H1 (cell line): ENCODE results near the gene EMID1. TPM values are rescaled to one million over a fixed set of nuclear protein-coding genes. Genes with fewer than 3 reads are reported as not detected.

ENCODE experiments used
- CTCF ChIA-PET: fragments of 300-600 bp; sonication (Branson Sonifier 250); formaldehyde crosslinking; loops from one replicate; lab custom pipeline; 2021; ENCODE audit not compliant: partially characterized antibody; lab: Charles Lee
- POLR2A ChIA-PET: fragments of 300-600 bp; sonication (Branson Sonifier 250); formaldehyde crosslinking; loops from one replicate; lab custom pipeline; 2021; ENCODE audit warnings: inconsistent platforms; ENCODE audit not compliant: partially characterized antibody; lab: Charles Lee
- DNase-seq, 2 experiments: peaks; one replicate each; pipeline versions ENCODE4 v3.0.0 to v3.0.0-alpha.2; 2010 to 2022; ENCODE audit warnings: low spot score in 2 of 2, low read depth in 1 of 2, mixed read lengths in 1 of 2
- FAIRE-seq: peaks from 2 replicates; lab custom pipeline; 2011; peaks lifted over from hg19 to GRCh38; lab: Jason Lieb, UNC
- H2AFZ ChIP-seq: 2 replicates; pipeline ENCODE4 v1.8.1; 2012; ENCODE audit warnings: low read length, inconsistent platforms
- H2AK5ac ChIP-seq: 2 replicates; pipeline ENCODE4 v1.6.1; 2013; ENCODE audit warnings: low read depth, low read length
- H2BK120ac ChIP-seq: replicated peaks from 2 replicates; pipeline ENCODE3; 2013; ENCODE audit warnings: low read depth, low read length, inconsistent platforms
- H2BK12ac ChIP-seq: 2 replicates; pipeline ENCODE4 v1.6.1; 2013; ENCODE audit warnings: low read depth, low read length
- H2BK15ac ChIP-seq: 2 replicates; pipeline ENCODE4 v1.6.1; 2013; ENCODE audit warnings: low read length
- H2BK20ac ChIP-seq: 2 replicates; pipeline ENCODE4 v1.6.1; 2013; ENCODE audit warnings: low read length
- H2BK5ac ChIP-seq: 2 replicates; pipeline ENCODE4 v1.6.1; 2013; ENCODE audit warnings: low read depth, low read length
- H3K14ac ChIP-seq: 2 replicates; pipeline ENCODE4 v1.6.1; 2013; ENCODE audit warnings: inconsistent platforms; ENCODE audit not compliant: insufficient read length
- H3K18ac ChIP-seq: 2 replicates; pipeline ENCODE4 v1.6.1; 2013; ENCODE audit warnings: low read length; ENCODE audit errors: extremely low read depth
- H3K23ac ChIP-seq: 2 replicates; pipeline ENCODE4 v1.6.1; 2013; ENCODE audit warnings: inconsistent platforms; ENCODE audit not compliant: insufficient read length
- H3K23me2 ChIP-seq: 2 replicates; pipeline ENCODE4 v1.6.1; 2013; ENCODE audit warnings: low read depth, low read length
- H3K27ac ChIP-seq: 2 replicates; pipeline ENCODE4 v1.6.1; 2011; ENCODE audit warnings: low read depth, low read length, inconsistent platforms
- H3K27me3 ChIP-seq, 4 experiments: replicated peaks in 1 of 4; 1 replicate in 1 of 4; 2 replicates in 3 of 4; pipeline versions ENCODE4 v1.6.1 to v1.8.1; 2011 to 2013; ENCODE audit warnings: low read length in 3 of 4, mild to moderate bottlenecking in 3 of 4, inconsistent platforms in 2 of 4, mixed read lengths in 2 of 4, moderate library complexity in 1 of 4; ENCODE audit not compliant: control insufficient read depth in 3 of 4, insufficient read depth in 3 of 4; ENCODE audit errors: extremely low read depth in 1 of 4
- H3K36me3 ChIP-seq, 4 experiments: 2 replicates each; pipeline versions ENCODE4 v1.6.1 to v1.8.1; 2011 to 2013; ENCODE audit warnings: mild to moderate bottlenecking in 4 of 4, low read length in 3 of 4, moderate library complexity in 2 of 4, control low read depth in 1 of 4, inconsistent platforms in 1 of 4; ENCODE audit not compliant: insufficient read depth in 4 of 4, control insufficient read depth in 2 of 4
- H3K4ac ChIP-seq: replicated peaks from 2 replicates; pipeline ENCODE3; 2013; ENCODE audit warnings: low read length, low read depth, mixed read lengths, inconsistent platforms; ENCODE audit not compliant: insufficient read length
- H3K4me1 ChIP-seq, 4 experiments: replicated peaks in 1 of 4; 1 replicate in 1 of 4; 2 replicates in 3 of 4; pipeline versions ENCODE4 v1.6.1 to v1.8.1; 2011 to 2013; ENCODE audit warnings: low read length in 3 of 4, inconsistent platforms in 2 of 4, mixed read lengths in 1 of 4; ENCODE audit not compliant: insufficient read depth in 4 of 4, control insufficient read depth in 3 of 4
- H3K4me2 ChIP-seq, 2 experiments: 2 replicates each; pipeline versions ENCODE4 v1.6.1 to v1.8.1; 2011 to 2013; ENCODE audit warnings: low read depth in 2 of 2, low read length in 2 of 2, control low read depth in 1 of 2, inconsistent platforms in 1 of 2, mild to moderate bottlenecking in 1 of 2; ENCODE audit not compliant: insufficient read depth in 1 of 2
- H3K4me3 ChIP-seq, 4 experiments: fragments of 200-600, 300-600 bp in 1 of 4; sonication (generic), shearing (Covaris generic), sonication (Bioruptor Twin) in 1 of 4; 2 replicates each; pipeline versions ENCODE4 v1.5.1 to v1.8.1; 2011 to 2016; ENCODE audit warnings: low read length in 4 of 4, low read depth in 3 of 4, control low read depth in 2 of 4, inconsistent platforms in 2 of 4, mild to moderate bottlenecking in 2 of 4, mixed read lengths in 1 of 4, moderate library complexity in 1 of 4; ENCODE audit not compliant: insufficient read depth in 2 of 4; ENCODE audit errors: extremely low read depth in 1 of 4
- H3K56ac ChIP-seq: replicated peaks from 2 replicates; pipeline ENCODE3; 2013; ENCODE audit warnings: low read depth, mild to moderate bottlenecking, mixed read lengths, low read length, inconsistent platforms; ENCODE audit not compliant: insufficient read length
- H3K79me1 ChIP-seq: 2 replicates; pipeline ENCODE4 v1.6.1; 2013; ENCODE audit warnings: low read depth, low read length, control low read depth
- H3K79me2 ChIP-seq, 2 experiments: 2 replicates each; pipeline versions ENCODE4 v1.6.1 to v1.8.1; 2012 to 2013; ENCODE audit warnings: low read length in 2 of 2, mild to moderate bottlenecking in 2 of 2, inconsistent platforms in 1 of 2; ENCODE audit not compliant: insufficient read depth in 2 of 2, control insufficient read depth in 1 of 2
- H3K9ac ChIP-seq, 4 experiments: replicated peaks in 1 of 4; 1 replicate in 1 of 4; 2 replicates in 3 of 4; pipeline versions ENCODE4 v1.6.1 to v1.8.1; 2011 to 2013; ENCODE audit warnings: low read depth in 3 of 4, low read length in 3 of 4, control low read depth in 2 of 4, mild to moderate bottlenecking in 2 of 4, moderate library complexity in 2 of 4, inconsistent platforms in 1 of 4; ENCODE audit errors: extremely low read depth in 1 of 4
- H3K9me3 ChIP-seq, 2 experiments: 2 replicates each; pipeline versions ENCODE4 v1.6.1 to v1.8.1; 2012 to 2013; ENCODE audit warnings: mild to moderate bottlenecking in 2 of 2, moderate library complexity in 2 of 2, control low read depth in 1 of 2, inconsistent platforms in 1 of 2, low read depth in 1 of 2, low read length in 1 of 2, mixed read lengths in 1 of 2; ENCODE audit not compliant: insufficient read depth in 2 of 2
- H4K20me1 ChIP-seq, 2 experiments: replicated peaks in 1 of 2; 2 replicates each; pipeline versions ENCODE3 to v1.8.1; 2011 to 2013; ENCODE audit warnings: inconsistent platforms in 2 of 2, low read length in 2 of 2, mild to moderate bottlenecking in 1 of 2; ENCODE audit not compliant: insufficient read depth in 2 of 2, control insufficient read depth in 1 of 2
- H4K5ac ChIP-seq: 2 replicates; pipeline ENCODE4 v1.6.1; 2013; ENCODE audit warnings: low read length, low read depth, mixed read lengths, inconsistent platforms; ENCODE audit not compliant: insufficient read length
- H4K8ac ChIP-seq: 2 replicates; pipeline ENCODE4 v1.8.0; 2013; ENCODE audit warnings: mild to moderate bottlenecking, moderate library complexity, low read length, inconsistent platforms; ENCODE audit not compliant: insufficient read depth; ENCODE audit errors: extremely low read depth
- H4K91ac ChIP-seq: replicated peaks from 2 replicates; pipeline ENCODE3; 2013; ENCODE audit warnings: low read length, mixed read lengths, inconsistent platforms; ENCODE audit not compliant: insufficient read length
- CBX8 ChIP-seq: fragments of 300-800, 300-1000 bp; sonication (generic); IDR thresholded peaks from 2 replicates; pipeline ENCODE4 v1.7.1; 2016; ENCODE audit warnings: low read depth, low read length, borderline replicate concordance
- CHD1 ChIP-seq: IDR thresholded peaks from 2 replicates; pipeline ENCODE4 v1.6.1; 2012; ENCODE audit warnings: low read depth, low read length, improper control_type of control experiment
- CREB1 ChIP-seq: IDR thresholded peaks from 2 replicates; pipeline ENCODE4 v1.6.1; 2012; ENCODE audit warnings: inconsistent platforms
- EGR1 ChIP-seq: IDR thresholded peaks from 2 replicates; pipeline ENCODE4 v1.6.1; 2011; ENCODE audit warnings: low read depth, low read length, borderline replicate concordance
- HDAC6 ChIP-seq: IDR thresholded peaks from one replicate; pipeline ENCODE4 v1.7.1; 2012; ENCODE audit warnings: low read depth, mild to moderate bottlenecking, inconsistent platforms, low read length, moderate library complexity
- MAFK ChIP-seq: IDR thresholded peaks from 2 replicates; pipeline ENCODE4 v1.6.1; 2012; ENCODE audit warnings: low read depth, mild to moderate bottlenecking, improper control_type of control experiment, low read length
- POLR2A ChIP-seq, 2 experiments: IDR thresholded peaks; 1 replicate in 1 of 2; 2 replicates in 1 of 2; pipeline ENCODE4 v1.6.1; 2011; ENCODE audit warnings: low read depth in 2 of 2, low read length in 2 of 2, mild to moderate bottlenecking in 2 of 2; ENCODE audit errors: control extremely low read depth in 1 of 2
- RBBP5 ChIP-seq: IDR thresholded peaks from 2 replicates; pipeline ENCODE4 v1.7.1; 2012; ENCODE audit warnings: low read depth, mild to moderate bottlenecking, inconsistent platforms, low read length, moderate library complexity, borderline replicate concordance
- SAP30 ChIP-seq: fragments of 300-600 bp; sonication (generic); IDR thresholded peaks from 2 replicates; pipeline ENCODE4 v1.7.1; 2012; ENCODE audit warnings: low read length, moderate library complexity, mild to moderate bottlenecking, inconsistent platforms; ENCODE audit not compliant: insufficient read depth, insufficient replicate concordance
- SIN3A ChIP-seq, 2 experiments: IDR thresholded peaks in 1 of 2; conservative IDR thresholded peaks in 1 of 2; 2 replicates each; pipeline ENCODE4 v1.6.1; 2011 to 2012; ENCODE audit warnings: low read length in 2 of 2, improper control_type of control experiment in 1 of 2, low read depth in 1 of 2, mild to moderate bottlenecking in 1 of 2
- TBP ChIP-seq: IDR thresholded peaks from 2 replicates; pipeline ENCODE4 v1.6.1; 2011; ENCODE audit warnings: low read depth, low read length, improper control_type of control experiment
- TEAD4 ChIP-seq: IDR thresholded peaks from 2 replicates; pipeline ENCODE4 v1.6.1; 2012; ENCODE audit warnings: low read depth, low read length, inconsistent platforms, mixed read lengths
- WGBS, 2 experiments: shearing (Covaris generic) in 1 of 2; methylation state at CpG; one replicate each; pipeline versions ENCODE4 v1.1.6 to v1.1.7; 2013 to 2015; ENCODE audit warnings: low lambda C conversion rate in 2 of 2, mixed read lengths in 2 of 2, inconsistent platforms in 1 of 2, low coverage in 1 of 2, missing lambda C conversion rate in 1 of 2; ENCODE audit not compliant: insufficient replicate concordance in 2 of 2, insufficient coverage in 1 of 2, insufficient read length in 1 of 2; ENCODE audit errors: extremely low coverage in 1 of 2, missing lambda C conversion rate in 1 of 2; 5-methylcytosine and 5-hydroxymethylcytosine counted together
- polyA plus RNA-seq, 7 experiments: library from polyadenylated mRNA; depleted of rRNA in 3 of 7; stranded (reverse) in 5 of 7; unstranded in 2 of 7; fragments of >200 nt in 5 of 7; fragments of 200-250 nt in 2 of 7; gene quantifications; 1 replicate in 5 of 7; 2 replicates in 1 of 7; 4 replicates in 1 of 7; pipeline versions ENCODE4 v1.2.1 to v1.2.3, GENCODE V29; 2011 to 2013; ENCODE audit warnings: missing spikeins in 2 of 7, mixed read lengths in 2 of 7
- total RNA-seq: library from RNA; stranded (reverse); fragmentation: NEBNext Ultra II Directional; extraction: Animal tissue kit (Norgen Biotek cat#: 25700); gene quantifications from 2 replicates; pipeline ENCODE4 v1.2.1, GENCODE V29; 2021

The EMID1 gene
- total and polyA plus RNA-seq, 2 of the 8 experiments (the other 6 are each of a cell fraction or from before 2014, with no cell fraction given) = 3.9 to 7.4 TPM

DNA sequence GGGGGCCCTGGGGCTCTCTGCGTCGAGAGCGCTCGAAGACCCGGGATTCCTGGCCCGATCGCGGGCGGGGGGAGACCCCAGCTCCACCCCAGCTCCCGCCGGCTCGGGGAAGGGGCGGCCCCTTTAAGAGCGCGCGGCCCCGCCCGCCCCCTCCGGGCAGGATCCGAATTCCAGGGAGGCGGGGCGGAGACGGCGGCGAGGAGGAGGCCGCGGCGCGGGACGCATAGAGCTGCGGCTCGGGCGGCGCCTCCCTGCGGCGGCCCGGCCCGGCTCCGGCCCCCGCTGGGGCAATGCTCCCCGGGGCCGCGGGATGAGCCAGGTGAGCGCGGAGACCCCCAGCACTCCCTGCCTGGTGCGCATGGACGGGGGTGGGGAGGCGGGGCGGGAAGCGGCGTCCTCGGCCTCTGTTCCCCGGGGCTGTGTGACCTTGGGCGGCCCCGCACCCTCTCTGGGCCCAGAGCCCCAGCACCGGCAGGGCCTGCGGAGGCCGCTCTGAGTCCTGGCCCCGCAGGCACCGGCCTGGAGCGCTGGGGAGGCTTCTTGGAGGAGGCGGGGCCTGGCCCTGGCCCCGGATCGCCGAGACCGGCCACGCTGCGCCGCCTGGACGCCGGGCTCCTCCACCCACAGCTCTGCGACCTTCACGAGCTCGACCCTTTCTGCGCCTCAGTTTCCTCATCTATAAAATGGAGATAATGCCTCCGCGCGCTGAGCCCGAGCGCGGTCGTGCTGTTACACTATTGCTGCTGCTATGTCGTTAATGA, 101.3 kb downstream of the EMID1 start:
- H4K8ac ChIP-seq = peak overlapping the region; percentile 95
- WGBS, 2 experiments = 21% methylated on average over 42 of the region's 83 CpGs; no CpG with 5 or more reads in 1 of the 2 experiments
- H4K5ac ChIP-seq = peak overlapping the region; percentile 76
- H3K4me2 ChIP-seq = peak overlapping the region; percentile 72 to 74
- H3K9ac ChIP-seq = no peak overlapping the region; a peak in 1 of 7 replicates
- H2AFZ ChIP-seq = no peak overlapping the region
- H3K4ac ChIP-seq = peak overlapping the region; percentile 94
- peak overlapping the region; percentile 96; the same call in 1 of the 2 replicates for H2BK12ac ChIP-seq
- H3K23me2 ChIP-seq = peaks cover 6% of the 10 kb centered on the region; the same call in 1 of the 2 replicates
- H2BK15ac ChIP-seq = peak overlapping the region; percentile 88
- FAIRE-seq (no peak), DNase-seq (no peak)
- H3K27me3 ChIP-seq = peaks cover 0 to 7% (median 0%) of the 10 kb centered on the region in 4 experiments; a peak in 2 of 7 replicates
- H3K23ac ChIP-seq = no peak overlapping the region
- peak overlapping the region; percentile 65 for H4K91ac ChIP-seq
- H3K4me3 ChIP-seq = peak overlapping the region; percentile 40 to 68 (median 52)
- no peaks in the 10 kb centered on the region for H3K79me1 ChIP-seq
- no peak overlapping the region for H3K27ac ChIP-seq
- no peaks in the 10 kb centered on the region for H3K9me3 ChIP-seq
- H3K79me2 ChIP-seq = no peaks in the 10 kb centered on the region
- H2AK5ac ChIP-seq = 0 out of 2 replicates have a peak overlapping the region, but pooled peaks have one; percentile 93
- peak overlapping the region; percentile 34 for H3K18ac ChIP-seq
- H3K14ac ChIP-seq = no peak overlapping the region
- no peak overlapping the region for H2BK20ac ChIP-seq
- H4K20me1 ChIP-seq = peaks cover 0 to 8% of the 10 kb centered on the region in 2 experiments
- H2BK5ac ChIP-seq = peak overlapping the region; percentile 95; the same call in 1 of the 2 replicates
- H3K4me1 ChIP-seq = peaks cover 0 to 13% (median 7%) of the 10 kb centered on the region in 4 experiments; a peak in 5 of 7 replicates
- ChIA-PET CTCF (interaction anchor here (1.1 to 2.2 kb wide), 5 partner anchors 11 to 52 kb away, joined by 3 to 10 read pairs (median 4); no protein-coding TSS in a partner anchor), POLR2A (interaction anchor here (1.0 to 9.1 kb wide), 14 partner anchors 8 to 273 kb away, joined by 3 to 66 read pairs (median 6); partner anchors contain the start of genes EWSR1, RASL10A, RHBDD3 and THOC5)
- H2BK120ac ChIP-seq = no peak overlapping the region
- H3K36me3 ChIP-seq = no peaks in the 10 kb centered on the region
- H3K56ac ChIP-seq = peak overlapping the region; percentile 77
- TF ChIP-seq SIN3A (conservative IDR thresholded peaks at IDR 0.05 in 1 of 2, IDR thresholded peaks at IDR 0.05 in 1 of 2; ENCODE audit: low read depth in 1 of 2, low read length in 2 of 2) = no peak
- TF ChIP-seq RBBP5 = no peak
- peak; percentile 91 for TF ChIP-seq TEAD4
- no peak for TF ChIP-seq SAP30
- no peak for TF ChIP-seq CBX8
- no peak for TF ChIP-seq POLR2A (IDR thresholded peaks at IDR 0.05; ENCODE audit: control extremely low read depth in 1 of 2, low read depth in 2 of 2, low read length in 2 of 2)
- no peak for TF ChIP-seq EGR1
- TF ChIP-seq CREB1 = no peak
- TF ChIP-seq HDAC6 = no peak
- TF ChIP-seq CHD1 = no peak
- TF ChIP-seq TBP = no peak
- no peak for TF ChIP-seq MAFK
